GM10266 (cell line): Measurements from ENCODE around the gene MMS22L.

ENCODE experiments used
- DNase-seq: peaks from one replicate; pipeline ENCODE4 v3.0.0; 2012; ENCODE audit errors: extremely low spot score
- TF ChIP-seq, protein P1 (sequence below): IDR thresholded peaks from 2 replicates; pipeline ENCODE4 v1.5.1; 2012; ENCODE audit warnings: mild to moderate bottlenecking, low read depth; ENCODE audit not compliant: control insufficient read depth, insufficient read depth; ENCODE audit errors: missing control alignments

Gene MMS22L

DNA sequence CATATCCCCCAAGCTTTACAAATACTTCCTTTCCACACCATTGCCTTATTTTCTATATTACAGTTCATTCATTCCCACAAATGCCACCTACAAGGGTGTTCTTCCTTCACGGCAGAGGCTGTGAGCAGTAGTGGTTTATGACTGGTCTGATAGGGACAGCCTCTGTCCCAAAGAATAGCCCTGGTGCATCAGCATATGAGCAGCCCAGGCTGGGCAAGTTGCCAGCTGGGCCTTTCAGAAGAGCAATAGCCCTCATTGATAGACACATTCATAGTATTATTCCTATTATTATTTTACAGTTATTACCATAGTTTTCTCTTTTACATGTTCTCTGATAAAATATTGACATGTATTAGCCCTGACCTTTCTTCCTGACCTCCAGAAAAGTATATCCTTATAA lies 149.9 kb downstream of the MMS22L start:
- DNase-seq, result no peak
- TF ChIP-seq, protein P1, sequence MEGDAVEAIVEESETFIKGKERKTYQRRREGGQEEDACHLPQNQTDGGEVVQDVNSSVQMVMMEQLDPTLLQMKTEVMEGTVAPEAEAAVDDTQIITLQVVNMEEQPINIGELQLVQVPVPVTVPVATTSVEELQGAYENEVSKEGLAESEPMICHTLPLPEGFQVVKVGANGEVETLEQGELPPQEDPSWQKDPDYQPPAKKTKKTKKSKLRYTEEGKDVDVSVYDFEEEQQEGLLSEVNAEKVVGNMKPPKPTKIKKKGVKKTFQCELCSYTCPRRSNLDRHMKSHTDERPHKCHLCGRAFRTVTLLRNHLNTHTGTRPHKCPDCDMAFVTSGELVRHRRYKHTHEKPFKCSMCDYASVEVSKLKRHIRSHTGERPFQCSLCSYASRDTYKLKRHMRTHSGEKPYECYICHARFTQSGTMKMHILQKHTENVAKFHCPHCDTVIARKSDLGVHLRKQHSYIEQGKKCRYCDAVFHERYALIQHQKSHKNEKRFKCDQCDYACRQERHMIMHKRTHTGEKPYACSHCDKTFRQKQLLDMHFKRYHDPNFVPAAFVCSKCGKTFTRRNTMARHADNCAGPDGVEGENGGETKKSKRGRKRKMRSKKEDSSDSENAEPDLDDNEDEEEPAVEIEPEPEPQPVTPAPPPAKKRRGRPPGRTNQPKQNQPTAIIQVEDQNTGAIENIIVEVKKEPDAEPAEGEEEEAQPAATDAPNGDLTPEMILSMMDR, result no peak

DNA sequence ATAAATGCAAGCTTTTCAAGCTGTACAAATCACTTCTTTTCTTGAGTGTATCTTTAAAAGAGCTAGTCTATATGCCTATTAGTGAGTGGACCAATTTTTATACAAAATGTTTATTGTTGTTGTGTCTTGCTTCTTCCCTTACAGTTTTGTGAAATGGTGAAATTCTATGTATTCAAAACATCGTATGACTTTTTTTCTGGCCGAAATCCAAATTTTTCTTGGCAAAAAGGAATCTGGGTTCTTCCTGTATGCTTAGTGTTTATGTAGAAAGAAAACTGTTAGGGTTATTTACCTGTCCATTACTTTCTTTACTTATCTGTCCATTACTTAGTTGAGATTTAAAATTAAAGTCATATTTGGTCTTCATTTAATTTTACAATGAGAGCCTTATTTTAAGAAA lies 153.9 kb downstream of the MMS22L start:
- no peak for DNase-seq
- TF ChIP-seq, protein P1, result no peak

DNA sequence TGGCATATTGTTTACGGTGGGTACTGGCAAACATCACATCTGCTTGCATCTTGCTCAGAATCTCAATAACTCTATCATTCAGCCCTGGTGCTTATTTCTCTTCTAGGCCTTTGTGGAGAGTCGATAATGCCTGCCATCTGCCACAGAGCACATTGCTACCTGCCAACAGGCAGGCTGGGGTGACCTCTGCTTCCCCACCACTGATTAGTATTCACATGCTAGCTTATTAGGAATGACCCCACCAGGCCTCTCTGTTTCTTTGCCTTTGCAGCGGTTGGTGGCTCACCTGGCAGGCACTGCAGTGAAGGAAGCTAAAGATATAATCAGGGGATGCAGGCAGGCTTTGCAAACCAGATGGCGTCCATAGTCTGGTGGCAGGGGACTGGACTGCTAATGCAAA lies 154.5 kb downstream of the MMS22L start:
- DNase-seq, result no peak
- TF ChIP-seq, protein P1, result no peak

DNA sequence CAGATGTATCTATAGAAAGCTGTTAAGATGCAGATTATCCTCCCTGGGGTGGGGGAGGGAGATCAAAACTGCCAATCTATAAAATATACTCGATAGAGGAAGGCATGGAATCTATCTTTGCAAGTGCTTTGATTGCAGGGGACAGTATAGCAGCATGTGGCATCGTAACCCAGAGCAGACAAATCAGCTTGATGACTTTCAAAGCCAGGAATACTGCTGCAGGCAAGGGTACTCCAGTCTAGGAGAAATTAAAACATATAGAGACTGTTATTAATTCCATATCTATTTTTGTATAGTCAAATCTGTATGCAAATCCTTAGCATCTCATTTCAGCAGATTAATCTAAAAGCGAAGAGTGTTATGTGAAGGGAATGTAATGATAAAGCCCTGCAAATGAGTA lies 159.4 kb downstream of the MMS22L start:
- DNase-seq, result no peak
- TF ChIP-seq, protein P1, result no peak

DNA sequence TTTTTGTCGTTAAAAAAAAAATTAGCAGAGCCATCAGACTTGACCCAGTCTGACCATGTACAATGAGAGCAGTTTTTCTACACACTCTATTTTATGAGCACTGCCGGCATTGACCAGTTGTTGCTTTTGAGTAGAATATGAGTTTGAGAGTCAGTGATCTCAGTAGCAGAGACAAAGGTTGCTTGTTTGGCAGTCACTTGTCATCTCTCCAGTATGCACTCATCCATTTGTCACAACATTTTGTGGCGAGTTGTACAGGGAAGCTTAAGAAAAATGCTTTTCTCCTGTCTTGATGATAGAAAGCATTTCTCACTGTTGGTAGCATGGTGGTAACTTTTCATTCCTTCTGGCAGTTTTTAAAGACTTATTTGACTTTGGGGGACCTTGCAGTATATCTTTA lies 159.9 kb downstream of the MMS22L start:
- TF ChIP-seq, protein P1, result no peak
- DNase-seq, result no peak

DNA sequence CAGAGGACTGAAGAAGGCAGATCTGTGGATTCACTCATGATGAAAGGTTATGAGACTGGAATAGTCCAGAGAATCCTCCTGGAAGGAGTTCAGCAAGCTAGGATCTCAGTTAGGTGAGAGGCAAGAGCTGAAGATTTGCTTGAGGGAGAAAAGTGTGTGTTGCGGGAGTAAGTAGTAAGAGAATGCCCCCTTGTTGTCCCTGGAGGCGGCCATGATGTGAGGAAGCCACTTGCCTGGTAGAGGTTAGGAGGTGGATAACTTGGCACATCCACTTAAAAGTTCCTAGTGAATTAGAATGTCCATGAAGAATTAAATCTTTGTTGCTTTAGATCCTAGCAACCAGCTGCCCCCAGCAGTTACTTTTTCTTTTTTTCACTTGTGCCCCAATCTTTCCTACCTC lies 162.5 kb downstream of the MMS22L start:
- TF ChIP-seq, protein P1, result no peak
- DNase-seq, result no peak

DNA sequence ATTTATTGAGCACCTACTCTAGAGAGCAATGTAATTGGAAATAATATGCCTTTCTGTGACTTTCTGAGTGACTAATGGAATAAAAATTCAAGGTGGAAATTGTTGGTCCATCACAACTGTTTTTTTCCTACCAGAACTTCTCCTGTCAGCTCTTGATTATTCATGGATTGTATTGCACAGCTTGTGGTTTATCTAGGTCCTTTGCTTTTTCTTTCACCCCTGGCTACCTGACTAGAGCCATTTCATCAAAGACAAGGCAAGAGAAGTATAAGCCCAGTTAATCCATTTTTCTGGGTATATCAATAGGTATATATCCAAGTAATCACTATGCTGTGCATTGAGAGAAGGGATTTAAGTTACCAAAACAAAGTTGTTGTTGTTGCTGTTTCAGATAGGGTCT lies 168.4 kb downstream of the MMS22L start:
- TF ChIP-seq, protein P1, result no peak
- no peak for DNase-seq
